ENCODE data around the gene PLLP.
A peak's percentile ranks its signal among the peaks of the same experiment; 100 is the strongest.

Gene PLLP

GRCh38 chr16:57252148-57252721, 32.2 kb downstream of the PLLP start:
- DNase-seq, result no peak

GRCh38 chr16:57251352-57251751, 33.1 kb downstream of the PLLP start:
- no peak for DNase-seq

GRCh38 chr16:57245472-57246113, 38.9 kb downstream of the PLLP start:
- no peak for DNase-seq

GRCh38 chr16:57244767-57245471, 39.6 kb downstream of the PLLP start, which contains the start of gene ARL2BP:
TSS of gene ARL2BP (plus strand) at chr16:57245259. CDS start at chr16:57245368, 109 bp downstream.
- DNase-seq, result peak; percentile 98

GRCh38 chr16:57244463-57244766, 40.1 kb downstream of the PLLP start:
- DNase-seq, result no peak

GRCh38 chr16:57242650-57243049, 41.8 kb downstream of the PLLP start:
- DNase-seq, result no peak

GRCh38 chr16:57240851-57241250, 43.6 kb downstream of the PLLP start:
- DNase-seq, result no peak

- no peak for DNase-seq
Measured at GRCh38 chr16:57239107-57239506, 45.4 kb downstream of the PLLP start.

- no peak for DNase-seq
Measured at GRCh38 chr16:57238682-57239081, 45.8 kb downstream of the PLLP start.

- DNase-seq, result no peak
Measured at GRCh38 chr16:57236022-57236350, 48.5 kb downstream of the PLLP start.

- DNase-seq, result no peak
Measured at GRCh38 chr16:57235128-57236021, 49.1 kb downstream of the PLLP start.

GRCh38 chr16:57234707-57235092, 49.8 kb downstream of the PLLP start:
- DNase-seq, result no peak

- DNase-seq, result no peak
Measured at GRCh38 chr16:57233944-57234706, 50.3 kb downstream of the PLLP start.

- no peak for DNase-seq
Measured at GRCh38 chr16:57231821-57232350, 52.6 kb downstream of the PLLP start.

- no peak for DNase-seq
Measured at GRCh38 chr16:57229079-57229478, 55.4 kb downstream of the PLLP start.

GRCh38 chr16:57226701-57227621, 57.5 kb downstream of the PLLP start:
- no peak for DNase-seq

- DNase-seq, result no peak
Measured at GRCh38 chr16:57225978-57226377, 58.5 kb downstream of the PLLP start.

- DNase-seq, result no peak
Measured at GRCh38 chr16:57224651-57225335, 59.7 kb downstream of the PLLP start.

GRCh38 chr16:57223057-57223456, 61.4 kb downstream of the PLLP start:
- DNase-seq, result no peak

GRCh38 chr16:57216968-57217367, 67.5 kb downstream of the PLLP start:
- DNase-seq, result no peak

- DNase-seq, result no peak
Measured at GRCh38 chr16:57213462-57213861, 71.0 kb downstream of the PLLP start.
